HT-29 (cell line): ENCODE measurements around the gene FZR1. TPM values are rescaled to one million over a fixed set of nuclear protein-coding genes. Genes with fewer than 3 reads are reported as not detected.
"Not testable (repeated sequence)": the region's sequence is repeated elsewhere in the genome, so short reads cannot be mapped to it uniquely, and the experiment has no call there.

Experiments used
- DNase-seq: peaks from one replicate; pipeline ENCODE4 v3.0.0-alpha.2; 2015; ENCODE audit warnings: low spot score
- total RNA-seq: library from RNA; depleted of rRNA; stranded (reverse); fragments of >200 nt; shearing (Covaris generic); gene quantifications from 2 replicates; pipeline ENCODE4 v1.2.3, GENCODE V29; 2014

Gene FZR1
- total RNA-seq, 1 experiment from 2014 or later = 62.5 TPM

GRCh38 chr19:3544742-3545668 is 38.9 kb downstream of the FZR1 start:
- peak; percentile 56 for DNase-seq

GRCh38 chr19:3545669-3546034 is 39.5 kb downstream of the FZR1 start:
- DNase-seq = no peak

GRCh38 chr19:3546119-3546518 is 40.0 kb downstream of the FZR1 start:
- DNase-seq = no peak

- no peak for DNase-seq
Measured at GRCh38 chr19:3547301-3547731, 41.2 kb downstream of the FZR1 start.

- no peak for DNase-seq
Measured at GRCh38 chr19:3547767-3548282, 41.7 kb downstream of the FZR1 start.

GRCh38 chr19:3548606-3549005 is 42.5 kb downstream of the FZR1 start:
- no peak for DNase-seq

- DNase-seq = no peak
Measured at GRCh38 chr19:3549816-3550215, 43.7 kb downstream of the FZR1 start.

- no peak for DNase-seq
Measured at GRCh38 chr19:3550947-3551791, 45.1 kb downstream of the FZR1 start.

GRCh38 chr19:3551792-3552095 is 45.6 kb downstream of the FZR1 start:
- DNase-seq = no peak

GRCh38 chr19:3554254-3555083 is 48.4 kb downstream of the FZR1 start:
- DNase-seq = no peak

- DNase-seq = no peak
Measured at GRCh38 chr19:3555653-3556422, 49.7 kb downstream of the FZR1 start.

- no peak for DNase-seq
Measured at GRCh38 chr19:3556423-3556977, 50.4 kb downstream of the FZR1 start.

- DNase-seq = peak; percentile 39
Measured at GRCh38 chr19:3556978-3557460, 50.9 kb downstream of the FZR1 start.

- peak; percentile 90 for DNase-seq
Measured at GRCh38 chr19:3557461-3558248, 51.5 kb downstream of the FZR1 start, which contains the start of gene MFSD12. MFSD12 (minus strand) TSS chr19:3557586; CDS start chr19:3557403, 183 bp downstream.

GRCh38 chr19:3563709-3564524 is 57.8 kb downstream of the FZR1 start:
- DNase-seq = no peak

- no peak for DNase-seq
Measured at GRCh38 chr19:3565139-3565538, 59.0 kb downstream of the FZR1 start.

GRCh38 chr19:3570042-3570441 is 63.9 kb downstream of the FZR1 start:
- DNase-seq = not testable (repeated sequence)

- no peak for DNase-seq
Measured at GRCh38 chr19:3570606-3571011, 64.5 kb downstream of the FZR1 start.
